Hindlimb muscle (tissue), 1 donor: ENCODE data around the gene SH3D21. TPM values are rescaled to one million over a fixed set of nuclear protein-coding genes. Genes with fewer than 3 reads are reported as not detected.
A peak's percentile ranks its signal among the peaks of the same experiment; 100 is the strongest.

Experiments used
- DNase-seq: peaks from one replicate; pipeline ENCODE4 v3.0.0-alpha.2; 2013
- polyA plus RNA-seq: library from polyadenylated mRNA; unstranded; fragments of 120-200 nt; gene quantifications from one replicate; pipeline ENCODE4 v1.2.1, GENCODE V29; 2013; ENCODE audit not compliant: insufficient read length

SH3D21 gene
- polyA plus RNA-seq, 1 donor, result 3.4 TPM

DNA sequence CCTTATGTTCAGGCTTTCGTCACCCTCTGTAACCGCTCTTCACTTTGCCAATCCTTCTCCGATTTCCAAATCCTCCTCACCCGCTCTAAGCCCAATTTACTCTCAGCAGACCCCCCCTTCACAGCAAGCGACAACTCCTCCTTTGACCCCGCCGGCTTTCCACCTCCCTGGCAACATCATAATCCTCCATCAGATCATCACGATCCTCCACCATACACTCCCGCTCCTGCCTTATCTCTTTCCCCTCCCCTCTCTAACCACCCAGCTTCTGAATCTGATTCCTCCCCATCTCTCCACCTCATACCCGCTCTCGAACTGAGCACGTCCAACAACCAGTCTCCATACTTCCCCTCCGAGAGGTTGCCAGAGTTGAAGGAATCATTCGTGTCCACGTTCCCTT is 24.8 kb downstream of the SH3D21 start:
- DNase-seq, result no peak

- no peak for DNase-seq
Measured at GRCh38 chr1:36337830-36338229, 31.7 kb downstream of the SH3D21 start.

DNA sequence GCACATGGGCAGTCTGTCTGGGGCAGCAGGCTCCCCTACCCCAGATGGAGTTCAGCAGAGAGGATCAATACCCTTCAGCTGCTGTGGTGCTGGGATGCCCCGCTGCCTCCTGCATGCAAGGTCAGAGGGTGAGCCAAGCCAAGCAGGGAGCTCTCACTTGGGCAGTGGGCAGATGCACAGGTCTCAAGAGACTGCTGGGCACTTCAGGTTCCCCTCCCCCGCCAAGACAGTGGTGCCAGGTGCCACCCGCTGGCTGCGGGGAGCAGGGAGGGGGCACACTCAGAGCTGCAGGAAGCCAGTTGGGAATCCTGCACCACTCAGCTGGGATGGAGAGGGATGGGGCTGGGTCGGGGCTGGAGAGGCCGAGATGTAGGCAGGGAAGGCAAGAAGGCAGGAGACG is 33.0 kb downstream of the SH3D21 start:
- DNase-seq, result no peak

GRCh38 chr1:36339615-36340014 is 33.4 kb downstream of the SH3D21 start:
- DNase-seq, result no peak

GRCh38 chr1:36341626-36342320 is 35.6 kb downstream of the SH3D21 start:
- DNase-seq, result no peak

DNA sequence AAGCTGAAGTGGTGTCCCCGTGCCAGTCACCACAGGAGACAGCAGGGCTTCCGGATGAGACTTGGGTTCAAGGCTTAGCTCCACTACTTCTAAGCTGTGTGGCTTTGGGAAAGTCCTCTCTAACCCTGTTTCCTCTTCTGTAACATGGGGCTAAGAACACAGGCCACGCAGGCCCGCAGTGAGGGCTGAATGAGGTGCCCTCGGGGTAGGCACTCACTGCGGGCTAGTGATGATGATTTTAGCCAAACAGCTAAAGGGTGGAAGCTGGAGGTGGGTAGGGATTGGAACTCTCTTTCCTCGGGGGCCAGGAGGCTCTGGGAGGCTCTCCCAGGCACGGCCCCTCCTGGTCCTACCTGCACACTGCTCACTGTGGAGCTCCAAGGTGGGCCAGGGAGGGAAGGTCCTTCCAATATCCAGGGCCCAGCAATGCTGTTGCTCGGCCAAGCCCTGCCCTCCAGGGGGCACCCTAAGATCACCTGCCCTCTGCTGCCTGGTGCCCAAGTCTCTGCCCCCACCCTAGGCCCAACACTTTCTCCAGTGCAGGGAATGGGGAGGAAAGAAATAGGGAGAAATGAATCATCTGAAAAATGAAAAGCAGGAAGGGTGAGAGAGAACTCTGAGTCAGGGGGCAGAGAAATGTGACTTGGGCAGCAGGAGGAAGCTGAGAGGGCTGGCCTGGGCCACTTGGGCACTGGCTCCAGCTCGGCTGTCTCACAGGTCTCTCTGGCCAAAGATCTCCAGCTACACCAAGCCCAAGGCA is 36.4 kb downstream of the SH3D21 start:
- DNase-seq, result no peak

- no peak for DNase-seq
Measured at GRCh38 chr1:36343651-36344394, 37.7 kb downstream of the SH3D21 start.

- DNase-seq, result no peak
Measured at GRCh38 chr1:36344395-36344680, 38.2 kb downstream of the SH3D21 start.

DNA sequence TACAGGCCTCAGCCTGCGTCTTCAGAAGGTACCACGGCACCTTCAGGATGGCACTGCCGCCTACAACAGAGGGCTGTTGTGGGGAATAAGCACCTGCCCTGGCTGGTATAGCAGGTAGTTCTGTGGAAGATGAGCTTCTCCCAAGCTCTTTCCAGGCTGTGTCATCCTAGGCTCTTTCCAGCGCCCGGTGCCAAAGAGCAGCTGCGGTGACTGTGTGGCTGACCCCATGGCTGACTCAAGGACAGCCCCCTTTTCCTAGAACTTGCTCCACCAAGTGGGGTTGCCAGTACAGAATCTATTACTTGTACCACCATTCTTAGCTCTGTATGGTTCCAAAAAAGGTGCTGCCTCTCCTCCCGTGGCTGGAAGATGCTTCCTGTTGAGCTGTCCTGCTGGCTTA is 39.2 kb downstream of the SH3D21 start:
- no peak for DNase-seq

DNA sequence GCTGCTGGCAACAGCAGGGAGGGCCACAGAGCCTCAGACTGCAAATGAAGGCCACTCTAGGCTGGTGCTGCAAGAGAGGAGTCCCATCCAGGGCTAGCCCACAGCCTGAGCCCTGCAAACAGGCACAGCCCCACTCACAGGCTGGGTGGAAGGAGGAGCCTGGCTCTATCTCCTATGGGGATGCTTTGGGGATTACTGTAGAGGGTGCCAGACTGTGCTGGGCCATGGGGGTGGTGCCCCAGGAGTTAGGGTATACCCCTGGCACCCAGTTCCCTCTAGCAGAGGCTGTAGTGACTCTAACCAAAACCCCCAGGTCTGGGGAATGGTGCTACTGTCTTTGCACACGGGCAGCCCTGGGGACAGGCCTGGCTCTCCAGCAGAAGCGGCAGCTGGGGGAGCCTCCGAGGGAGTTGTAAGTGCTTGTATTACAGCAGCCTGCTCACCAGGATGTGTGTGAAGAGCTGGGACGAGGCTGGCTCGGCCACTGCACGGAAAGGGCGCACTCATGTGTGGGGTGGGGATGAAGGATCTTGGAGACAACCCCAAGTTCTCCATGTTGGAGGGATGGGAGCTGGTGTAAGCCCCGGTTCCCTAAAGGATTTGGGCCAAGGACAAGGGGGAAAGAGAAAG is 40.7 kb downstream of the SH3D21 start:
- DNase-seq, result no peak

- DNase-seq, result peak; percentile 34
Measured at GRCh38 chr1:36349241-36349671, 43.1 kb downstream of the SH3D21 start.

DNA sequence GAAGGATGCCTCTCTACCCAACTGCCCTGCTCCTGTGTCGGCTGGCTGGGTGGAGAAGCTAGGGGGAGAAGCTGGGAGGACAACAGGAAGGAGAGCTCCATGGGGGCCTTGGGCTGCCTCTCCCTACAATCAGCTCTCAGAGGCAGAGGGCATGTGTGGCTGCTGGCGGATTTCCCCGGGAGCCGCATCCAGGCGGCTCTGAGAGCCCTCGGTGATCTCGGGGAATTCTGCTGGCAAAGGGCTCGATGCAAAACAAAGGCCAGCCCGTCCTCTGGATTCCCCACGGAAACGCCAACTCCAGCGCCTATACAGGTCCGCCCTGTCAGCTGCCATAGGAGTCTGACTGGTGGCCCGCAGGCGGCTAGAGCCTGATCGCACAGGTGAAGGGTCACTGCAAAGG is 43.7 kb downstream of the SH3D21 start:
- peak; percentile 24 for DNase-seq

DNA sequence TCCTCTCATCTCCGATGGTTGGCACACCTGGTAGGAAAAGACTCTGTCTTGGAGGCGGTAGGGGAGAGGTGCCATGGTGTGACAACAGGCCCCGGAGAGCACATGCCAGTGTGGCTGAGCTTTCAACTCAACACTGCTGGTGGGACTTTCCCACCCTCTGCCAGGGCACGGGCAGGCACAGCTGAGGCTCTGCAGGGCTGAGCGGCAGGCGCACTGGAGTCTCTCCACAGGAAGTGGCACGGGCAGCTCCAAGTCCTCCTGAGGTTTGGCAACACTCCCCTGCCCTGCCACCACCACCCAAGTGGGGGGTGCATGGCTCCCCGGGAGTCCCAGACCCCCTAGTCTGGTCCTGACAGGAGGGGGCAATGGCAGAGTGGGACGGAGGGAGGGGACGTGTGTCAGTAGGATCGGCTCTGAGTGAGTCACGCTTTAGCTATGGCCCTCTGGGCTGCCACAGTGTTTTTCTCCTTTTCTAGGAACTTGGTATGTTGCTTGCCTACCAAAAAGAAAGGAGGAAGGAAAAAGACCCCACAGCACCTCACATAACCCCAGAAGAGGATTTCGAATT is 44.6 kb downstream of the SH3D21 start:
- DNase-seq, result no peak

DNA sequence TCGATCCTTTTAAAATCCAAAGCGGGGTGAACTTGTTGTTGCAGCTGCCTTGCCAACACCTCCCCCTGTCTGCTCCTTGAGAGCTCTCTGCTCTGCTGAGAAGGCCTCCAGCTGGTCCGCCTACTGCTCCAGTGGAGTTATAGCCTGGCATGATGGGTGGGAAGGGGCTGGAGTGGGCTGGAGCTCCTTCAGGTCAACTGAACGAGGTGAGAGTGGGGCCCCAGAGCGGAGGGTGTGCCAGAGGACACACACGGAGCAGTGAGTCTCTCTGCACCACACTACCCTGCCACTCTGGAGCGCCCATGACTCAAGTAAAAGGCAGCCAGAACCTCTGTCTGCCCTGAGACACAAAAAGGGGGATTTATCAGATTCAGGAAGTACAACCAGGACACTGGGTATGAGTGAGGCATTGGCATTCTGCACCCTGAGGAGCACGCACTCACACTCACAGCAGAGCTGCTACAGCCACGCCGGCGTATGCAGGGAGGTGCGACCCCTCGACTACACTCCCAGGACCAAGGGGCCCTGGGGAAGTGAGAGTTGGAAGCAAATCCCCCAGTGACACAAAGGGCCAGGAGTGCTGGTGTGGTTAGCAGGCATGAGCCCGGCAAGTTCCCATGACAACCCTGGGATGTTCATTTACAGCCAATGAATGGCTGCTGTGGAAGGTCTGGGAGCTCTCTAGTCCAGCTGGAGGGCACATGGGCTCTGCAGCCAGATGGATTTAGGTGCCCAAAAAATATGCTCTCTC is 45.2 kb downstream of the SH3D21 start:
- peak; percentile 16 for DNase-seq

DNA sequence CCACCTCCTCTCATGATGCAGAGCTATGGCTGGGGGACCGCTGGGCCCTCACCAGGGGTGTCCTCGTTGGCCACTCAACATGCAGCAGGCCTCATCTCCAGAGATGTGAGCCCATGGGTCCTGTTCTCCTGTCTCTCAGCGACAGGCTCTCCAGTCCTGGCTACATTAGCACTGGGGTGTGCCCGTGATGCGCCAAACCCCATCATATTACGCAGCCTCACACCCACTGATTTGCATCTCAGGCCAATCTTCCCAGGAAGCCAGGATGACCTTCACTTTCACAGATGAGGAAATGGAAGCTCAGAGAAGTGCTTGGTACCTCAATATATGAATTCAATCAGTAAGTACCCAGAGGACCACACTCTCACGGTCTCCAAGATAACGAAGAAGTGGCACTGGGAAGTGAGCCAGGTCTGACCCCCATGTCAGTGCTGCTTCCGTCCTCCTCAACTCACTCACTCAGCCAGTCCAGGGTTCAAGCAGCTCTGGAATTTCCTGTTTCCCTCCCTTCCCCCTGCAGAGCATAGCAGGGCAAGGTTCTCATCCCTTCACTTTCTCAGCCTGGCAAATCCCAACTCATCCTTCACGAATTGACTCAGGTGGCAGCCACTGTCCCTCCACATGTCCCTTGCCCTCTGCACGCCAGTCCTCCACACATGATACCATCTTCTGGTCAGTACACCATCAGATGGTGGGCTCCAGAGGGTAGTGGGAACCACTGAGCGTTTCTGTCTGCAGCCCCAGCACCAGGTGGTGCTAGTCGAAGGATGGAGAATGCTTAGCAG is 46.1 kb downstream of the SH3D21 start:
- no peak for DNase-seq

DNA sequence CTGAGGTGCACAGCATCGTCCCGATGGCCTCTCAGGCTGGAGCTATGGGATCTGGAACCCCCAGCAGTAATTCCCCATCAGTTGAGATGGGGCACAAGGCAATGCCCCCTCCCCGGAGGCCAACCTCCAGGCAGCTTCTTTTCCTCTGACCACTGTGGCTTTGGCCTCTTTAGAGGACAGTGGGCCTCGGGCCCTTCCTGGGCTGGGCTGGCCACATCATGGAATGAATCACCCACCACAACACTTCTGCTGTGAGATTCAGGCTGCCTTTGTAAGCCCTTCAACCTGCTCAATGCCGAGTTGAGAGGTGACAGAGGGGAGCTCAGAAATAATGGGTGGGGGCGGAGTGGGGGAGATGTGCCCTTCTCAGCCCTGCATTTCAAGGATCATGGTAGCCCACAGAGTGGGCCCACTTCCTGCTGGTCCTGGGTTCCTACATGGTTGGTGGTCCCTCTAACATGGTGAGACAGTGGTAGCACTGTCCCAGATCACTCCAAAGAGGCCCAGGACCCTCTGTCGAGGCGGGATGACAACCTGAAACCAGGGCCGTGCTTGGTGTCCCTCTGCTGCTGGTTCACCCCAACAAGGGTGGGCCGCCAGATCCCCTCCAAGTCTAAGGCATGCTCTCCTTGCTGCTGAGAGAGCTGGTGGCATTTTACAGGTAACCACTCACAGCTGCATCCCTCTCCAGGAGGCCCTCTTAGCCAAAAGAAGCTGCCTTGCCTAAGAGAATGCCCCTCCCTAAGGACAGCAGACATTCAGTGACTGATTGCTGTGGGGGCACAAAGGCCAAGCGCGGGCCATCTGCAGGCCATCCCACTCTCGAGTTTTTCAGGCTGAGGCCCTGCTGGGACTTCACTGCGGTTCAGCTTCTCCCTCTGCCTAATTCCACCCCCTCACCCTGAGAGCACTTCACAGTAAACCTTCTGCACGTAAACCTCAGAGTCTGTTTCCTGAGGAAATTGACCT is 47.0 kb downstream of the SH3D21 start:
- no peak for DNase-seq

GRCh38 chr1:36354486-36354885 is 48.3 kb downstream of the SH3D21 start:
- DNase-seq, result no peak

- no peak for DNase-seq
Measured at GRCh38 chr1:36355811-36356210, 49.6 kb downstream of the SH3D21 start.

DNA sequence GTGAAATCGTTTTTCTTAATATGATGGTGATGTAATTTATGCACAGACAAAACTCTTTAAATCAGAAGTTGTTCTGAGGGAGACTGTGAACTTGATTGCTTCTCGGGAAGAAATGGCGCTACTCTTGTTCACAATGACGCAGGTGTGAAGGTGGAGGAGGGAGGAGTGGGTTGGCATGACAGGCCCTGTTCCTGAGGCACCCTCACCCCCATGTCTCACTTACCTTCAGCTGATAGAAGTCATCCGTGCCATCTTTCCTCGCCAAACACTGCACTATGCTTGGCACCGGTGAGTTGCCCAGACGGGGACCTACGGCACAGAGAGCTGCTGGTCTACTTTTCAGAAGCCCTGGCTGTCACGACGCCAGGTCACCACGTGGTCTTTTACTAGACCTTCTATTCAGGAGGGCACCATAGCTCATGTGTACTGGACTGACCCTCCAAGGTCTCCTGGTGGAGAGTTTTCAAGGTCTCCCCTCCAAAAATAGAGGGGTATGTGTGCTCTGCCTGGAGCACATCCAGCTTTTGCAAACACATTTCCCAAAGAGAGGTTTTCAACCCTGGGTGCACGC is 52.4 kb downstream of the SH3D21 start:
- no peak for DNase-seq

DNA sequence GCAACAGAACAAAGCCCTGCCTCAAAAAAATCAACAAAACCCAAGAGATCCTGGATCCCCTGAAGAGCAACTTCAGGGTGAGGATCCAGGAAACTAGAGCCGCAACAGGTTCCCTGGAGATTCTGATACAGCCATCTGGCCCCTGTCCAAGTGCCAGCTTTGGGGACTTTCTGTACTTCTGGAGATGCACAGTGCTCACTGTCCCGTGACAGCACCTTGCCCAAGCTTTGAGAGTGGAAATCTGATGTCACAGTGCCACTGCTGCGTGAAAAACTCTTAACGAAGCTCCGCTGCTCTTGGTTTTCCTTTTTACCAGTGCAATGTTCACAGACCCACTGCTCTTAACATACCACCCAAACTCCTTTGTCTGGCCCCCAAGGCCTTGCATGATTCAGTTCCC is 53.2 kb downstream of the SH3D21 start:
- no peak for DNase-seq
